Measurements from ENCODE around the gene ADCY4. TPM values are rescaled to one million over a fixed set of nuclear protein-coding genes. Genes with fewer than 3 reads are reported as not detected.

ADCY4 gene
- total and polyA plus RNA-seq, 2 of the 13 experiments (the other 11 are each of a cell fraction or from before 2014, with no cell fraction given) = 0.03 TPM; not detected in 1

GRCh38 chr14:24343795-24344660, 9.2 kb upstream of the ADCY4 start:
- H3K9ac ChIP-seq (ENCODE audit: insufficient read depth, low read depth, low read length) = no peak overlapping the region
- WGBS (ENCODE audit: low lambda C conversion rate) = 19% methylated on average over 7 of the region's 7 CpGs
- no peak overlapping the region for H2AFZ ChIP-seq (ENCODE audit: low read length)
- FAIRE-seq = peak; percentile 67
- DNase-seq (ENCODE audit: low spot score) = peak; percentile 66
- H3K4me1 ChIP-seq (ENCODE audit: insufficient read depth, low read length) = peaks cover 7% of the 10 kb centered on the region
- no peaks in the 10 kb centered on the region for H4K20me1 ChIP-seq (ENCODE audit: insufficient read depth, low read length)
- no peak overlapping the region for H3K27ac ChIP-seq (ENCODE audit: extremely low read length, insufficient read depth, low read length)
- ATAC-seq = peak; percentile 78
- peak overlapping the region; percentile 41 for H3K4me2 ChIP-seq (ENCODE audit: low read depth, low read length)
- no peaks in the 10 kb centered on the region for H3K79me2 ChIP-seq (ENCODE audit: insufficient read depth, low read length)
- ChIA-PET CTCF (ENCODE audit: low intra/inter-chr PET ratio, low total read pairs) (no interaction called here), POLR2A (interaction anchor here (1.0 kb wide), 1 partner anchor 86 kb away, joined by 3 read pairs; the partner anchor contains the start of genes CBLN3 and KHNYN)
- no peak overlapping the region for H3K4me3 ChIP-seq (replicated peaks in 1 of 3; ENCODE audit: insufficient read depth in 1 of 3, low read depth in 2 of 3, low read length in 3 of 3)
- in situ Hi-C loops (cut with HindIII; ENCODE audit: extremely low pct_ligation_motif_present, low pct_unique_long_range_greater_than_20kb) (no loop called here), intact Hi-C loops (cut with micrococcal nuclease; ENCODE audit: unreplicated experiment) (no loop called here)
- H3K36me3 ChIP-seq (replicated peaks in 1 of 2; ENCODE audit: control insufficient read depth in 1 of 2, insufficient read depth in 2 of 2, low read length in 2 of 2) = no peaks in the 10 kb centered on the region
- BruUV-seq (replicated peaks) = no TSS peak
- peaks cover 0 to 15% of the 10 kb centered on the region in 2 experiments; a peak in 1 of 5 replicates for H3K27me3 ChIP-seq (ENCODE audit: control insufficient read depth in 1 of 2, insufficient read depth in 2 of 2, low read length in 2 of 2)
- H3K9me3 ChIP-seq (ENCODE audit: low read length) = no peaks in the 10 kb centered on the region
- TF ChIP-seq PATZ1 (CRISPR knock-in tag; IDR thresholded peaks at IDR 0.05) (peak; percentile 63; the same call in 1 of the 2 replicates), MZF1 (CRISPR knock-in tag; IDR thresholded peaks at IDR 0.05; ENCODE audit: borderline replicate concordance) (no peak), ZNF724P (CRISPR knock-in tag; IDR thresholded peaks at IDR 0.05; ENCODE audit: borderline replicate concordance) (no peak), CREB3 (CRISPR knock-in tag; IDR thresholded peaks at IDR 0.05) (no peak), ZXDC (CRISPR knock-in tag; IDR thresholded peaks at IDR 0.05) (no peak), TBL1XR1 (IDR thresholded peaks at IDR 0.05; ENCODE audit: borderline replicate concordance, low read length, partially characterized antibody) (no peak), FOXK1 (CRISPR knock-in tag; IDR thresholded peaks at IDR 0.05; ENCODE audit: borderline replicate concordance, low read depth) (peak; percentile 61; the same call in 1 of the 2 replicates)

Data from HepG2 (cell line).